MM.1S (cell line): ENCODE measurements around the gene JAM2.

Experiments used
- DNase-seq: peaks from one replicate; pipeline ENCODE4 v3.0.0-alpha.2; 2015
- H2AFZ ChIP-seq: fragments of 300-600 bp; sonication (generic); 2 replicates; pipeline ENCODE4 v1.6.0; 2016; ENCODE audit warnings: antibody characterized with exemption, low read length
- H3F3A ChIP-seq: fragments of 300-600 bp; sonication (generic); 2 replicates; pipeline ENCODE4 v1.6.1; 2016; ENCODE audit warnings: mild to moderate bottlenecking, antibody characterized with exemption, low read length, moderate library complexity, mixed read lengths; ENCODE audit not compliant: insufficient read depth
- H3K27ac ChIP-seq: fragments of 300-600 bp; sonication (generic); 2 replicates; pipeline ENCODE4 v1.5.1; 2016; ENCODE audit warnings: mild to moderate bottlenecking, low read length
- H3K27me3 ChIP-seq: fragments of 300-600 bp; sonication (generic); replicated peaks from 2 replicates; pipeline ENCODE4 v1.6.0; 2016; ENCODE audit warnings: low read length; ENCODE audit not compliant: insufficient read depth
- H3K36me3 ChIP-seq: fragments of 300-600 bp; sonication (generic); replicated peaks from 2 replicates; pipeline ENCODE4 v1.6.1; 2016; ENCODE audit warnings: mild to moderate bottlenecking, low read length, mixed read lengths; ENCODE audit not compliant: insufficient read depth
- H3K4me1 ChIP-seq: fragments of 300-600 bp; sonication (generic); 2 replicates; pipeline ENCODE4 v1.6.1; 2016; ENCODE audit warnings: low read length, mixed read lengths
- H3K4me2 ChIP-seq: fragments of 300-600 bp; sonication (generic); 2 replicates; pipeline ENCODE4 v1.6.0; 2016; ENCODE audit warnings: low read depth, low read length
- H3K4me3 ChIP-seq: fragments of 300-600 bp; sonication (generic); 2 replicates; pipeline ENCODE4 v1.5.1; 2016; ENCODE audit warnings: low read length, mixed read lengths
- H3K79me2 ChIP-seq: fragments of 300-600 bp; sonication (generic); 2 replicates; pipeline ENCODE4 v1.6.1; 2016; ENCODE audit warnings: mixed run types, low read length, mixed read lengths
- H3K9ac ChIP-seq: fragments of 300-600 bp; sonication (generic); 2 replicates; pipeline ENCODE4 v1.6.1; 2016; ENCODE audit warnings: low read length, mixed read lengths
- H3K9me2 ChIP-seq: fragments of 300-600 bp; sonication (generic); replicated peaks from 2 replicates; pipeline ENCODE4 v1.6.1; 2016; ENCODE audit warnings: mild to moderate bottlenecking, low read length, mixed read lengths; ENCODE audit not compliant: insufficient read depth
- H3K9me3 ChIP-seq: fragments of 300-600 bp; sonication (generic); replicated peaks from 2 replicates; pipeline ENCODE4 v1.6.1; 2016; ENCODE audit warnings: mild to moderate bottlenecking, low read length, mixed read lengths; ENCODE audit not compliant: insufficient read depth
- H4K20me1 ChIP-seq: fragments of 300-600 bp; sonication (generic); 2 replicates; pipeline ENCODE4 v1.6.1; 2016; ENCODE audit warnings: mild to moderate bottlenecking, low read length, moderate library complexity, mixed read lengths; ENCODE audit not compliant: insufficient read depth
- EZH2 ChIP-seq: fragments of 300-600 bp; sonication (generic); optimal IDR thresholded peaks from 2 replicates; pipeline ENCODE3; 2017; ENCODE audit warnings: low read depth, mild to moderate bottlenecking, antibody characterized with exemption, low read length, mixed read lengths
- EZH2phosphoT487 ChIP-seq: fragments of 300-600 bp; sonication (generic); IDR thresholded peaks from 2 replicates; pipeline ENCODE4 v1.6.1; 2018; ENCODE audit warnings: antibody characterized with exemption, low read length
- TF ChIP-seq, protein P1 (sequence below): fragments of 300-600 bp; sonication (generic); IDR thresholded peaks from 2 replicates; pipeline ENCODE4 v1.5.1; 2016; ENCODE audit warnings: antibody characterized with exemption, low read length, mixed read lengths

Gene JAM2

DNA sequence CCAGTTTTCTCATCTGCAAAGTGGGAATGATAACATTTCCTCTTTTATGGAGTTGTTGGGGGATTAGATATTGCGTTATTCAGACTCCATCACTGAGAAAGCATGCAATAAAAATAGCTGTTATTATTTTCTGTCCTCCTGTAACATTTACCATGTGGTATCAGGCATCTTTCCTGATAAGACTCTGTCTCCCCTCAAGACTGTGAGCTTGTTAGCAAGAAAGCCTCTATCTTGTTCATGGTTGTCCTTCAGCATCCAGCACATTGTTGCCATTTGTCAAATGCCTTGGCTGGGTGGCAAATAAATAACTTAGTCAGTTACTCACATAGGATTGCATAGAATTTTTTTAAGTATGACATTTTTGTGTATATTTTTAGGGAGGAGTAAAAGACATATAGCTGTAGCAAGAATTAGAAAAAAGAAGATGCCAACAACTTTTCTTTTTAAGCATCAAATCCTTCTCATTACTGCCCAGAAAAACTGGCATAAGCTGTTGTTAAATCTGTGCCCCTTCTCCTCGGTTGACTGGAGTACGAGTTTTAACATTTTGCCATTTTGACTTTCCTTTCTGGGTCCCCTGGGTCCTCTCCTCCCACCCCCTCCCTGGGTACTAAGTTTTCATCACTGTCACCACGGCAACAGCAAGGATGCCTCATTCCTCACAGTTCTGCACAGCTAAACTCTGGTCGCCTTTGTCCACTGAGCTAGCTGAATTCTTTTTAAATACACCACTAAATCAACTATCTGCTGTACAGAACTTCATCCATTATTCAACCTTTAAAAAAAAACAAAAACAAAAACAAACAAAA is 1.0 kb upstream of the JAM2 start:
- Histone ChIP-seq H3K79me2 (no peaks in the 10 kb centered on the region), H2AFZ (no peak overlapping the region), H3K4me3 (peak overlapping the region; percentile 67; the same call in 1 of the 2 replicates), H3K9me2 (no peaks in the 10 kb centered on the region), H3K4me2 (peak overlapping the region; percentile 91), H3K27me3 (no peaks in the 10 kb centered on the region; the same call in 1 of the 2 replicates), H3K9ac (no peak overlapping the region), H3K4me1 (no peaks in the 10 kb centered on the region), H3F3A (no peaks in the 10 kb centered on the region; the same call in 1 of the 2 replicates), H3K36me3 (no peaks in the 10 kb centered on the region), H3K9me3 (no peaks in the 10 kb centered on the region), H3K27ac (no peak overlapping the region), H4K20me1 (no peaks in the 10 kb centered on the region)
- TF ChIP-seq, protein P1, sequence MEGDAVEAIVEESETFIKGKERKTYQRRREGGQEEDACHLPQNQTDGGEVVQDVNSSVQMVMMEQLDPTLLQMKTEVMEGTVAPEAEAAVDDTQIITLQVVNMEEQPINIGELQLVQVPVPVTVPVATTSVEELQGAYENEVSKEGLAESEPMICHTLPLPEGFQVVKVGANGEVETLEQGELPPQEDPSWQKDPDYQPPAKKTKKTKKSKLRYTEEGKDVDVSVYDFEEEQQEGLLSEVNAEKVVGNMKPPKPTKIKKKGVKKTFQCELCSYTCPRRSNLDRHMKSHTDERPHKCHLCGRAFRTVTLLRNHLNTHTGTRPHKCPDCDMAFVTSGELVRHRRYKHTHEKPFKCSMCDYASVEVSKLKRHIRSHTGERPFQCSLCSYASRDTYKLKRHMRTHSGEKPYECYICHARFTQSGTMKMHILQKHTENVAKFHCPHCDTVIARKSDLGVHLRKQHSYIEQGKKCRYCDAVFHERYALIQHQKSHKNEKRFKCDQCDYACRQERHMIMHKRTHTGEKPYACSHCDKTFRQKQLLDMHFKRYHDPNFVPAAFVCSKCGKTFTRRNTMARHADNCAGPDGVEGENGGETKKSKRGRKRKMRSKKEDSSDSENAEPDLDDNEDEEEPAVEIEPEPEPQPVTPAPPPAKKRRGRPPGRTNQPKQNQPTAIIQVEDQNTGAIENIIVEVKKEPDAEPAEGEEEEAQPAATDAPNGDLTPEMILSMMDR, result no peak
- TF ChIP-seq EZH2 (no peak), EZH2phosphoT487 (no peak)
- DNase-seq, result no peak

DNA sequence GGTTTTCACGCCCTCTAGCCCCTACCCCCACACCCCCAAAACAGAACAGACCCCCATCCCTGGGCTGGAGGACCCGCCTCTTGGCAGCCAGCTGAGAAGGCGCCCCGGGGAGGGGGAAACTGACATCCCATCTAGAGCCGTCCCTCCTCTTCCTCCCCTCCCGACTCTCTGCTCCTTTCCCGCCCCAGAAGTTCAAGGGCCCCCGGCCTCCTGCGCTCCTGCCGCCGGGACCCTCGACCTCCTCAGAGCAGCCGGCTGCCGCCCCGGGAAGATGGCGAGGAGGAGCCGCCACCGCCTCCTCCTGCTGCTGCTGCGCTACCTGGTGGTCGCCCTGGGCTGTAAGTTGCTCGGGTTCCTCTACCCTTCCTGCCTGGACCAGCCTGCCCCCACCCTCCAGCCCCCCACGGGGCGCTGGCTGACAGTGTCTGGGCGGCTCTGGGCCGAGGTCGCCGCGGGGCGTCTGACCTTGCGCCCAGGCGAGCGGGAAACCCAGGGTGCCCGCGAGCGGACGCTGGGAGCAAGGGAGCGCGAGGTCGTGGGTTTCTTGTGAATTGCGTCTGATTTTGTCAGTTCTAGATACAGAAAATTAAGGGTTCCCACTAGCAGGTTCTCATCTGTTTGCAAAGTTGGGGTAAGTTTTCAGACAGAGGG is 618 bp downstream of the JAM2 start:
- Histone ChIP-seq H3K79me2 (no peaks in the 10 kb centered on the region), H3K27me3 (no peaks in the 10 kb centered on the region; the same call in 1 of the 2 replicates), H3F3A (no peaks in the 10 kb centered on the region; the same call in 1 of the 2 replicates), H2AFZ (peak overlapping the region; percentile 79), H3K9me3 (no peaks in the 10 kb centered on the region), H3K27ac (no peak overlapping the region), H3K36me3 (no peaks in the 10 kb centered on the region), H3K9ac (peak overlapping the region; percentile 29; the same call in 1 of the 2 replicates), H3K9me2 (no peaks in the 10 kb centered on the region), H3K4me2 (peak overlapping the region; percentile 91), H3K4me3 (peak overlapping the region; percentile 67), H3K4me1 (no peaks in the 10 kb centered on the region), H4K20me1 (no peaks in the 10 kb centered on the region)
- DNase-seq, result no peak
- TF ChIP-seq, protein P1, result peak; percentile 35
- TF ChIP-seq EZH2phosphoT487 (no peak), EZH2 (no peak)

DNA sequence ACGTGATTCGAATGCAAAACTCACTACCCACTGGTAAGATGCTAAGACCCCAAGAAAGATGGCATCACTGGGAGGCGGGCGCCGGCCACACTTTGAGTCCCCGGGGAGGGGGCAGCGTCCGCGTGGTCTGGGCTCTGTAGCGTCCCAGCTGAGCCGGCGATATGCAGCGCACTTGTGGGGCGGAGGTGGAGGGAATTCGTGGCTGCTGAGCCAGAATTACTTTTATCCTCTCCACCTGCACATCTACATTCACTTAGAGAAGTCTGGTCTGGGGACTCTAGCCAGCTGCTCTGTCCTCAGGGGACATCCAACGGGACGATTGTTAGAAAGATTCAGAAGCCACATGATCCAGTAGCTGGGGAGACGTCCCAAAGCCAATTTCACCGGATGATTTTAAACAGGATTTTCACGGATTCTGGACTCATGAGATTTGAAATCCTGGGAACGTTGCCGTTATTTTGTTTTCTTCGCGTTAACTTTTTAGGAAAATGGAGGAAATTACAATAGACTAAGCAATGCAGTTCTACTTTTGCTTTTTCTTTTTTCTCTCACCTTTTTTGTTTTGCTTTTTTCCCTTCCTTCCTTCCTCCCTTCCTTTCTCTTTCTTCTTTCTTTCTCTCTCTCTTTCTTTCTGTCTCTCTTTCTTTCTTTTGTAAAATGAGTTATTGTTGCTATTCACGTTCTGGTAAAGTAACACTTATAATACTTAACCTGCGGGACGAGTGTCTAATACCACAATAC is 1.3 kb downstream of the JAM2 start:
- Histone ChIP-seq H3K4me3 (peak overlapping the region; percentile 67; the same call in 1 of the 2 replicates), H2AFZ (peak overlapping the region; percentile 79), H3K9ac (no peak overlapping the region), H3K9me3 (no peaks in the 10 kb centered on the region), H4K20me1 (no peaks in the 10 kb centered on the region), H3F3A (no peaks in the 10 kb centered on the region; the same call in 1 of the 2 replicates), H3K4me2 (peak overlapping the region; percentile 91), H3K36me3 (no peaks in the 10 kb centered on the region), H3K27ac (no peak overlapping the region), H3K27me3 (no peaks in the 10 kb centered on the region; the same call in 1 of the 2 replicates), H3K9me2 (no peaks in the 10 kb centered on the region), H3K4me1 (no peaks in the 10 kb centered on the region), H3K79me2 (no peaks in the 10 kb centered on the region)
- TF ChIP-seq EZH2, result no peak
- TF ChIP-seq EZH2phosphoT487, result no peak
- TF ChIP-seq, protein P1, result no peak
- no peak for DNase-seq
